ENCODE results near the gene OTOS. TPM values are rescaled to one million over a fixed set of nuclear protein-coding genes. Genes with fewer than 3 reads are reported as not detected.

OTOS gene
- total RNA-seq, 1 donor, result not detected

DNA sequence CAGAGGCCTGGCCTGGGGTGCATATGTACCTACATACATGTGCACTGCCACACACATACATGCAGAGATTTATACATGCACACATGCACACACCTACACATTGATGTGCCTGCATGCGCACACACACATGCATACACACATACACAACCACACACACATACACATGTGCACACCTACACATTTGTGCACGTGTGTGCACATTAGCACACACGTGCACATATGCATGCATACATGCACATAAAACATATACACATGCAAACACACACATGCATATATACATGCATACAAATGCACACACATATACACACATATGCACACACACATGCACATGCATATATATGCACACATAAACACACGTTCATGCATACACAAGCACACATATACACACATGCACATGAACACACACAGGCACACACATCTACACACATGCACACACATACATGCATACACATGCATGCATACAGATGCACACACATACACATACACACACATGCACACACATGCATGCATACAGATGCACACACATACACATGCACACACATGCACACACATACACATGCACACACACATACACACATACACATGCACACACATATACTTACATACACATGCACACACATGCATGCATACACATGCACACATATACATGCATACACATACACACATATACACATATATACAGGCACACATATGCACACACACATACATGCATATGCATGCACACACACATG lies 23.6 kb upstream of the OTOS start:
- DNase-seq (ENCODE audit: low read depth), result no peak
- H3K4me3 ChIP-seq (ENCODE audit: low read depth, low read length), result no peak overlapping the region
- TF ChIP-seq, protein P1, sequence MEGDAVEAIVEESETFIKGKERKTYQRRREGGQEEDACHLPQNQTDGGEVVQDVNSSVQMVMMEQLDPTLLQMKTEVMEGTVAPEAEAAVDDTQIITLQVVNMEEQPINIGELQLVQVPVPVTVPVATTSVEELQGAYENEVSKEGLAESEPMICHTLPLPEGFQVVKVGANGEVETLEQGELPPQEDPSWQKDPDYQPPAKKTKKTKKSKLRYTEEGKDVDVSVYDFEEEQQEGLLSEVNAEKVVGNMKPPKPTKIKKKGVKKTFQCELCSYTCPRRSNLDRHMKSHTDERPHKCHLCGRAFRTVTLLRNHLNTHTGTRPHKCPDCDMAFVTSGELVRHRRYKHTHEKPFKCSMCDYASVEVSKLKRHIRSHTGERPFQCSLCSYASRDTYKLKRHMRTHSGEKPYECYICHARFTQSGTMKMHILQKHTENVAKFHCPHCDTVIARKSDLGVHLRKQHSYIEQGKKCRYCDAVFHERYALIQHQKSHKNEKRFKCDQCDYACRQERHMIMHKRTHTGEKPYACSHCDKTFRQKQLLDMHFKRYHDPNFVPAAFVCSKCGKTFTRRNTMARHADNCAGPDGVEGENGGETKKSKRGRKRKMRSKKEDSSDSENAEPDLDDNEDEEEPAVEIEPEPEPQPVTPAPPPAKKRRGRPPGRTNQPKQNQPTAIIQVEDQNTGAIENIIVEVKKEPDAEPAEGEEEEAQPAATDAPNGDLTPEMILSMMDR (IDR thresholded peaks at IDR 0.05; ENCODE audit: insufficient read depth, low read depth, low read length), result no peak

DNA sequence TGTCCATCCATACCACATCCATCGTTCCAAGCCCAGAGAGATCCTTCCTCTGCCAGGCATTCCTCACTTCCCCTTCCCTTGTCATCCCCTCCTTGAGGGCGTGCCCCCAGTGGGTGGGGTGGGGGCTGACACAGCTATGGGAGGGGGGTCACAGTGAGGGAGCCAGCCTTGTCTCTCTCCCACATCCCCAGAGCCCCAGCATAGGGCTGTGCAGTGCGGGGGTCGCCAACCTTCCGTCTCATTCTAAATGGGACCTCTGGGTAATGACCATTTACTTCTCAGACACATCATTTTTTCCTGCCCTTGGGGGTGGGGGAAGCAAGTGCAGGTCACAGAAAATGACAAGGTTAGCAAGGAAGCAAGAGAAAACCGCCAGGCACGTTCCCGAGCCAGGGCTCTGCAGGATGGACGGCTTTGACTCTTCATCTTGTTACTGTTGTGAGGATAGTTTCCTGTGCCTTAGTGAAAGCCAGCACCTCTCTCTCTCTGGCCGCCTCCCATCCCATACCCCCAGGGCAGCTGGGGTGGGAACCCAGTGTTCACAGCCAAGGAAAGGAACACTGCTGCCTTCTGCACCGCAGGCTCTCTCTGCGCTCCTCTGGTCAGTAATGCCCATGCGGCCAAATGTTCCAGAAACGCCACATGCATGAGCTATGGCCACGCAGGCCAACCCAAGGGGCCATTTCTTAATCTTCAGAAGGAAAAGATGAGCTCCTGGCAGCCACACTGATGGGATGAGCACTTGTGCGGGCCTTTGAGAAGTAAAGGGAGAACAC lies 22.7 kb upstream of the OTOS start:
- no peak overlapping the region for H3K4me3 ChIP-seq (ENCODE audit: low read depth, low read length)
- TF ChIP-seq, protein P1 (IDR thresholded peaks at IDR 0.05; ENCODE audit: insufficient read depth, low read depth, low read length), result no peak
- no peak for DNase-seq (ENCODE audit: low read depth)

DNA sequence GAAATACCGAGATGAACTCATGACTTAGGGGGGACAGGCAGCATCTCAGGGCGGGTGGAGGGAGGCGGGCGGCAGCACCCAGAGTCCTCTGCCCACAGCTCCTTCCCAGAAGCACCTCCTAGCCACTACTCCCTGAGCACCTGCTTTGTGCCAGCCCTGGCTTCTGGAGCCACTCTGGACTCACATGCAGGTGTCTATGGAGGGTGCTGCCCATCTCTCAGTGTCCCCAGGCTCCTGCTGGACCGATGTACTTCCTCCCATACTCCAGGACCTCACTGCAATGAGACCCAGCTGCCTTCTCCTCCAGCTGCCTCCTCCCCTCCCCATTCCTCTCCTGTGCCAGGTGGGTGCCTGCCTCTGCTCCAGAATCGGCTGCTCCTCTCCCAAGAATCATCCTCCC lies 22.1 kb upstream of the OTOS start:
- no peak for DNase-seq (ENCODE audit: low read depth)
- H3K4me3 ChIP-seq (ENCODE audit: low read depth, low read length), result no peak overlapping the region
- TF ChIP-seq, protein P1 (IDR thresholded peaks at IDR 0.05; ENCODE audit: insufficient read depth, low read depth, low read length), result no peak

DNA sequence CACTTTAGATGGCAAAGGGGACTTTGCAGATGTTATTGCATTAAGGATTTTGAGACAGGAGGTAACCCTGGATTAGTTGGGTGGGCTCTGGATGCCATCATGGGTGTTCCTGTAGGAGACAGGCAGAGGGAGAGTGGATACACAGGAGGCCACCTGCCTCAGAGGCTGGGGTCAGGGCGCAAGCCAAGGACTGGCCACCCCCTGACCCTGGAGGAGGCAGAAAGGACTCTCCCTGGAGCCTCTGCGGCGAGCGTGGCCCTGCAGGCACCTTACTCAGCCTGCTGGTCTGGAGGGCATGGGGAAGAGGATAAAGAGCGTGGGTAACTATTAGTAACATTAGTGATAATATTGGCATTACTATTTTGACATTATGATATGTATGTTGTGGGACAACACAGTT lies 21.6 kb upstream of the OTOS start:
- H3K4me3 ChIP-seq (ENCODE audit: low read depth, low read length), result no peak overlapping the region
- TF ChIP-seq, protein P1 (IDR thresholded peaks at IDR 0.05; ENCODE audit: insufficient read depth, low read depth, low read length), result no peak
- no peak for DNase-seq (ENCODE audit: low read depth)

DNA sequence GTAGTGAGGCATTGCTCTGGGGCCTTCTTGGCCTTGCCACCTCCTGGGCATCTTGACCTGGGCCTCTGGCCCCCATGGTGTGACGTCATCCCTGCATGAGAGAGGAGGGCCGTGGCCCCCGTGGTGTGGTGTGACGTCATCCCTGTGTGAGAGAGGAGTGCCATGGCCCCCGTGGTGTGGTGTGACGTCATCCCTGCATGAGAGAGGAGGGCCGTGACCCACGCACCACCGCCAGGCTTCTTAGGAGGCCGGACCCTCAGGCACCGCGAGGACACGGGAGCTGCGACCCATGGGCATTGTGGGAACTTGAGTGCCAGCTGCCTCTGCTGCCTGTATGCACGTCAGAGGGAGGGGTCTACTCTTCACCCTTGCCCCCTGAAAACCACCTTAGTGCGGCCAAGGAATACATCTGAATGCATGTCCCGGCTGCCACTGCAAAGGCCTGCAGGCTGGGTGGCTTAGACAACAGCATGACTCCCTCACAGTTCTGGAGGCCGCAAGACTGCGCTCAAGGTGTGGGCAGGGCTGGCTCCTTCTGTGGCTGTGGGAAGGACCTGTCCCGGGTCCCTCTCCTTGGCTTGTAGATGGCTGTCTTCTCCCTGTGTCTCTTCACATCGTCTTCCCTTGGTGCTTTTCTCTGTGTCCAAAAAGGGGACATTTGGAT lies 20.8 kb upstream of the OTOS start:
- DNase-seq (ENCODE audit: low read depth), result no peak
- H3K4me3 ChIP-seq (ENCODE audit: low read depth, low read length), result no peak overlapping the region
- TF ChIP-seq, protein P1 (IDR thresholded peaks at IDR 0.05; ENCODE audit: insufficient read depth, low read depth, low read length), result no peak

DNA sequence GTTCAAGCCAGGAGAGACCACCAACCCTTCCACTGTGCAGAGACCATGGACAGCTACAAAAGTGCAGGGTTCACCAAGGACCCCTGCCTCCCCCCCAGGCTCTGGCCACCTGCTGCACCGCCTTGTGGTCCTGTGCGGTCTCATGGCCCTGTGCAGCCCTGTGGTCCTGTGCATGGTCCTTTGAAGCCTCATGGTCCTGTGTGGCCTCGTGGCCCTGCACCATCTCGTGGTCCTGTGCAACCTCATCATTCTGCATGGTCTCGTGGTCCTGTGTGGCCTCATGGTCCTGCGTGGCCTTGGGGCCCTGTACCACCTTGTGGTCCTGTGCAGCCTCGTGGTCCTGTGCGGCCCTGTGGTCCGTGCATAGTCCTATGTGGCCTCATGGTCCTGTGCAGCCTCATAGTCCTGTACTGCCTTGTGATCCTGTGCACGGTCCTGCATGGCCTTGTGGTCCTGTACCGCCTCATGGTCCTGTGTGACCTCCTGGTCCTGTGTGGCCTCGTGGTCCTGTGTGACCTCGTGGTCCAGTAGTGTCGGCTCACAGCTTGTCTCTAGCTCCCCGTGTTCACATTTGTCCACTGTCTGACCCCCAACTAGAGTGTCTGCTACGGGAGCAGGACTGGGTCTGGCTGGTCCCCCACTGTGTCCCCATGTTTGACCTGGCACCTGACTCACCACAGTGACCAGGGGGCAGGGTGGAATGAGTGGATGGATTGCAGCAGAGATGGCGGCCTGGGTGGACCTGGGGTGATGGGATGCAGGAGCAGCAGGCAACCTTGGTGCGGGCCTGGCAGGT lies 20.0 kb upstream of the OTOS start:
- H3K4me3 ChIP-seq (ENCODE audit: low read depth, low read length), result no peak overlapping the region
- DNase-seq (ENCODE audit: low read depth), result no peak
- TF ChIP-seq, protein P1 (IDR thresholded peaks at IDR 0.05; ENCODE audit: insufficient read depth, low read depth, low read length), result no peak

Measured in fibroblast of villous mesenchyme (primary cell).